ENCODE measurements around the gene ZSCAN30. TPM values are rescaled to one million over a fixed set of nuclear protein-coding genes. Genes with fewer than 3 reads are reported as not detected.

ZSCAN30 gene
- total RNA-seq, 1 experiment from 2014 or later = 15.9 TPM

DNA sequence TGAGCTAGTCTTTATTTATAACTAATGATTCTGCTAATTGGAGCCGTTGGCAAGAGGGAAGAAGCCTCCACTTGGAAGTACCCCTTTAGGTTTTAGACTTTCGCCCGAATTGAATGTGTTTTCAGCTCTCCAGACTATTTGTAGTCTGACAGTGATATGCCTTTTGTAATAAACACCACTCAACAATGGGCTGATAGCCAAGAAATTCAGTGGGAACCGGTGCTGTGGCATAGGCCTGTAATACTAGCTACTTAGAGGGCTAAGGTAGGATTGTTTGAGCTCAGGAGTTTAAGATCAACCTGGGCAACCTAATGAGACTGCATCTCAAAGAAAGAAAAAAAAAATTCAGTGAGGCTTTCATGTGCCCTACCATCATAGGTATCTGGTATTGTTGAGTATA lies 13.6 kb upstream of the ZSCAN30 start:
- no peak overlapping the region for H3K4me3 Mint-ChIP-seq (ENCODE audit: low read depth, unreplicated experiment)
- no peak for DNase-seq
- BruUV-seq (replicated peaks) = no TSS peak
- intact Hi-C loops (cut with micrococcal nuclease; ENCODE audit: unreplicated experiment) = no loop called here
- no peak overlapping the region for H3K27ac Mint-ChIP-seq (ENCODE audit: unreplicated experiment)
- peaks cover 16% of the 10 kb centered on the region for H3K36me3 Mint-ChIP-seq (ENCODE audit: insufficient read depth, unreplicated experiment)
- no peak for TF ChIP-seq CTCF (IDR thresholded peaks at IDR 0.05; ENCODE audit: unreplicated experiment)
- CTCF ChIA-PET = no interaction called here
- no peaks in the 10 kb centered on the region for H3K4me1 Mint-ChIP-seq (ENCODE audit: low read depth, unreplicated experiment)
- peaks cover 22% of the 10 kb centered on the region for H3K9me3 Mint-ChIP-seq (ENCODE audit: low read depth, unreplicated experiment)
- no peaks in the 10 kb centered on the region for H3K27me3 Mint-ChIP-seq (ENCODE audit: unreplicated experiment)

DNA sequence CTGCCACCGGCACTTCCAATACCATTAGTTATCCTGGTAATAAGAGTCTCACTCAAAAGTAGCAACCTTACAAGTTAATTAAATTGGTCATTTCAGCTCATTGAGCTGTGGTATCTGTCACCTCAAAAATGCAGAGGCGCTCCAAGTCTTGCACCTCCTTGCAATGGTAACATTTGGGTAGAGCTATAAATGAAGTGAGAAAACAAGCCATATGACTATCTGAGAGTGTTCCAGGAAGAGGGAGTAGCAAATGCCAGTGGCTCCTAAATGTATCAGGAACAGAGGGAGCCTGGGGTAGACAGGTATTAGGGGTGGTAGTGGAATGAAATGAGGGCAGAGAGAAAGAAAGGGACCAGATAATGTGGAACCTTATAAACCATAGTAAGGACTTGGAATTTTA lies 6.0 kb upstream of the ZSCAN30 start:
- Mint-ChIP-seq H3K4me1 (ENCODE audit: low read depth, unreplicated experiment) (peaks cover 10% of the 10 kb centered on the region), H3K4me3 (ENCODE audit: low read depth, unreplicated experiment) (no peak overlapping the region), H3K36me3 (ENCODE audit: insufficient read depth, unreplicated experiment) (peaks cover 16% of the 10 kb centered on the region), H3K27me3 (ENCODE audit: unreplicated experiment) (no peaks in the 10 kb centered on the region), H3K27ac (ENCODE audit: unreplicated experiment) (no peak overlapping the region), H3K9me3 (ENCODE audit: low read depth, unreplicated experiment) (peaks cover 19% of the 10 kb centered on the region)
- no peak for TF ChIP-seq CTCF (IDR thresholded peaks at IDR 0.05; ENCODE audit: unreplicated experiment)
- CTCF ChIA-PET = no interaction called here
- no TSS peak for BruUV-seq (replicated peaks)
- intact Hi-C loops (cut with micrococcal nuclease; ENCODE audit: unreplicated experiment) = loop anchor here (5.0 kb wide), 1 partner anchor 39 kb away; no protein-coding TSS in a partner anchor
- no peak for DNase-seq

DNA sequence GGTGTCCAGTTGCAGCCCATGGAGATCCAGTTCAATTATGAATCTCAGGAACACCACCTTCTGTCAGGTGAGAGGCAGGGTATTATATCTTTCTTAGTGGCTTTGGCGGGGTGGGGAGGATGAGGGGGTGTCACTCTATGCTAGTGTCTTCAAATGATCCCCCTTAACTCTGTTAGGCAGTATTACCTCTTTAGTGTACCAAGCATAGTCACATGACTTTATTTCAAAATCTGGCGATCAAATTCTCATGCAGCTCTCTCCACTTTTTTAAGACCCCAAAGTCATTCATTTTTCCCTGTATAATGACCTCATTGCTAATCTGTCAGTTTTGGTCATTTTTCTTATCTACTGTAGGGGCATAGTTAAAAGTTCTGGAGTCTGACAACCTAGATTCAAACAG lies 1.1 kb upstream of the ZSCAN30 start:
- intact Hi-C loops (cut with micrococcal nuclease; ENCODE audit: unreplicated experiment) = loop anchor here (5.0 kb wide), 1 partner anchor 49 kb away; the partner anchor contains the start of gene ZNF397
- Mint-ChIP-seq H3K4me3 (ENCODE audit: low read depth, unreplicated experiment) (peak overlapping the region; percentile 99), H3K9me3 (ENCODE audit: low read depth, unreplicated experiment) (peaks cover 10% of the 10 kb centered on the region), H3K36me3 (ENCODE audit: insufficient read depth, unreplicated experiment) (peaks cover 35% of the 10 kb centered on the region), H3K27ac (ENCODE audit: unreplicated experiment) (peak overlapping the region; percentile 99), H3K4me1 (ENCODE audit: low read depth, unreplicated experiment) (peaks cover 19% of the 10 kb centered on the region), H3K27me3 (ENCODE audit: unreplicated experiment) (no peaks in the 10 kb centered on the region)
- CTCF ChIA-PET = interaction anchor here (0.7 kb wide), 1 partner anchor 26 kb away, joined by 3 read pairs; no protein-coding TSS in a partner anchor
- TF ChIP-seq CTCF (IDR thresholded peaks at IDR 0.05; ENCODE audit: unreplicated experiment) = no peak
- no TSS peak for BruUV-seq (replicated peaks)
- DNase-seq = no peak

DNA sequence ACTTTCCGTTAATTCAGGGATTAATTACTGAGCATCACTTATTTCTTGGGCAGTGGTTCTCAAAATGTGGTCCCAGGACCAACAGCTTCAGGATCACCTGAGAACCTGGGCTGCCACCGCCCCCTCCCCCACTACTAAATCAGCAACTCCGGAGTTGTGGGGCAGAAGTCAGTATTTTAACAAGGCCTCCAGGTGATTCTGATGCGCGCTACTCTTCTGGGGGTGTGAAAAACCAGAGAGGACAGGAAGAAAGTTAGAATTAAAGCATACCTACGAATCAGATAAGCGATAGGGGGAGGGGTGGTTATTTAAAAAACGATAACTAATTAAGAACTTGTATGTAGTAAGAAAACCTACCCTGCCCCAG lies 319 bp downstream of the ZSCAN30 start:
- peaks cover 27% of the 10 kb centered on the region for H3K36me3 Mint-ChIP-seq (ENCODE audit: insufficient read depth, unreplicated experiment)
- peak overlapping the region; percentile 99 for H3K27ac Mint-ChIP-seq (ENCODE audit: unreplicated experiment)
- H3K4me3 Mint-ChIP-seq (ENCODE audit: low read depth, unreplicated experiment) = peak overlapping the region; percentile 99
- DNase-seq = peak; percentile 39
- BruUV-seq (replicated peaks) = TSS peak; percentile 64
- no peak for TF ChIP-seq CTCF (IDR thresholded peaks at IDR 0.05; ENCODE audit: unreplicated experiment)
- H3K4me1 Mint-ChIP-seq (ENCODE audit: low read depth, unreplicated experiment) = peaks cover 19% of the 10 kb centered on the region
- no peaks in the 10 kb centered on the region for H3K27me3 Mint-ChIP-seq (ENCODE audit: unreplicated experiment)
- H3K9me3 Mint-ChIP-seq (ENCODE audit: low read depth, unreplicated experiment) = peaks cover 12% of the 10 kb centered on the region
- intact Hi-C loops (cut with micrococcal nuclease; ENCODE audit: unreplicated experiment) = loop anchor here (5.0 kb wide), 1 partner anchor 47 kb away; the partner anchor contains the start of gene ZNF397
- CTCF ChIA-PET = interaction anchor here (0.6 kb wide), 1 partner anchor 722 kb away, joined by 3 read pairs; no protein-coding TSS in a partner anchor
